MM.1S (cell line): ENCODE measurements around the gene SHISAL2A.

Experiments
- DNase-seq: peaks from one replicate; pipeline ENCODE4 v3.0.0-alpha.2; 2015
- H2AFZ ChIP-seq: fragments of 300-600 bp; sonication (generic); 2 replicates; pipeline ENCODE4 v1.6.0; 2016; ENCODE audit warnings: antibody characterized with exemption, low read length
- H3F3A ChIP-seq: fragments of 300-600 bp; sonication (generic); 2 replicates; pipeline ENCODE4 v1.6.1; 2016; ENCODE audit warnings: mild to moderate bottlenecking, antibody characterized with exemption, low read length, moderate library complexity, mixed read lengths; ENCODE audit not compliant: insufficient read depth
- H3K27ac ChIP-seq: fragments of 300-600 bp; sonication (generic); 2 replicates; pipeline ENCODE4 v1.5.1; 2016; ENCODE audit warnings: mild to moderate bottlenecking, low read length
- H3K27me3 ChIP-seq: fragments of 300-600 bp; sonication (generic); replicated peaks from 2 replicates; pipeline ENCODE4 v1.6.0; 2016; ENCODE audit warnings: low read length; ENCODE audit not compliant: insufficient read depth
- H3K36me3 ChIP-seq: fragments of 300-600 bp; sonication (generic); replicated peaks from 2 replicates; pipeline ENCODE4 v1.6.1; 2016; ENCODE audit warnings: mild to moderate bottlenecking, low read length, mixed read lengths; ENCODE audit not compliant: insufficient read depth
- H3K4me1 ChIP-seq: fragments of 300-600 bp; sonication (generic); 2 replicates; pipeline ENCODE4 v1.6.1; 2016; ENCODE audit warnings: low read length, mixed read lengths
- H3K4me2 ChIP-seq: fragments of 300-600 bp; sonication (generic); 2 replicates; pipeline ENCODE4 v1.6.0; 2016; ENCODE audit warnings: low read depth, low read length
- H3K4me3 ChIP-seq: fragments of 300-600 bp; sonication (generic); 2 replicates; pipeline ENCODE4 v1.5.1; 2016; ENCODE audit warnings: low read length, mixed read lengths
- H3K79me2 ChIP-seq: fragments of 300-600 bp; sonication (generic); 2 replicates; pipeline ENCODE4 v1.6.1; 2016; ENCODE audit warnings: mixed run types, low read length, mixed read lengths
- H3K9ac ChIP-seq: fragments of 300-600 bp; sonication (generic); 2 replicates; pipeline ENCODE4 v1.6.1; 2016; ENCODE audit warnings: low read length, mixed read lengths
- H3K9me2 ChIP-seq: fragments of 300-600 bp; sonication (generic); replicated peaks from 2 replicates; pipeline ENCODE4 v1.6.1; 2016; ENCODE audit warnings: mild to moderate bottlenecking, low read length, mixed read lengths; ENCODE audit not compliant: insufficient read depth
- H3K9me3 ChIP-seq: fragments of 300-600 bp; sonication (generic); replicated peaks from 2 replicates; pipeline ENCODE4 v1.6.1; 2016; ENCODE audit warnings: mild to moderate bottlenecking, low read length, mixed read lengths; ENCODE audit not compliant: insufficient read depth
- H4K20me1 ChIP-seq: fragments of 300-600 bp; sonication (generic); 2 replicates; pipeline ENCODE4 v1.6.1; 2016; ENCODE audit warnings: mild to moderate bottlenecking, low read length, moderate library complexity, mixed read lengths; ENCODE audit not compliant: insufficient read depth
- CTCF ChIP-seq: fragments of 300-600 bp; sonication (generic); IDR thresholded peaks from 2 replicates; pipeline ENCODE4 v1.5.1; 2016; ENCODE audit warnings: antibody characterized with exemption, low read length, mixed read lengths
- EZH2 ChIP-seq: fragments of 300-600 bp; sonication (generic); optimal IDR thresholded peaks from 2 replicates; pipeline ENCODE3; 2017; ENCODE audit warnings: low read depth, mild to moderate bottlenecking, antibody characterized with exemption, low read length, mixed read lengths
- EZH2phosphoT487 ChIP-seq: fragments of 300-600 bp; sonication (generic); IDR thresholded peaks from 2 replicates; pipeline ENCODE4 v1.6.1; 2018; ENCODE audit warnings: antibody characterized with exemption, low read length

Gene SHISAL2A

DNA sequence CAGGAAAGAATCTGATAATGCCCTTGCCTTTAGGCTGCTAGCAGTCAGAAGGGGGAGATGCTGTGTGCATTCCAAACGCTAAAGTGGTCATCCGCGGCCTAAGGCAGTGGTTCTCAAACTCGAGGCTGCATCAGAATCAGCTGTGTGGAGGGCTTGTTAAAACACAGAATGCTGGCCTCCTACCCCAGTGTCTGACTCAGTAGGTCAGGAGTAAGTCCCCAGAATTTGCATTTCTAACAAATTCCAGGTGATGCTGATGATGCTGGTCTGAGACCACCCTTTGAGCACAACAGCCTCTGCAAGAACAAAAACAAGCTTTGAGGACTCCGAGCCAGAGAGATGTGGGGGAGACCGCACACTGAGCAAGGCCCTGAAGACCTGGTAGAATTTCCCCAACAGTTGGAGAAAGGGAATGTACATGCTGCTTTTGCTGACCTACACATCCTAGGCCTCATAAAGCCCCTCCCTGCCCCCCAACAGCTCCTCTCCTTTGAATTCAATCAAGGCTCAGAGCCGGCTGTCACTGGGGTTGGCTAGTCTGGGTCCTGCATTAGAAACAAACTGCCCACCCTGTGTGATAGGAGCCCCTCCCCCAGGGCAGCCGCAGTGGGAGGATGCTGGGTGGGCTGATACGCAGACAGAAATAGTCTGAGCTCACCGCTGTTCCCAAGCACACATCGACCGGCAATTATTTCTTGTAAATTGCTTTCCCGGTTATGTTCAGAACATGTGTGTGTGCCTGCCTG lies 27.1 kb downstream of the SHISAL2A start:
- H3K4me1 ChIP-seq, result no peaks in the 10 kb centered on the region

DNA sequence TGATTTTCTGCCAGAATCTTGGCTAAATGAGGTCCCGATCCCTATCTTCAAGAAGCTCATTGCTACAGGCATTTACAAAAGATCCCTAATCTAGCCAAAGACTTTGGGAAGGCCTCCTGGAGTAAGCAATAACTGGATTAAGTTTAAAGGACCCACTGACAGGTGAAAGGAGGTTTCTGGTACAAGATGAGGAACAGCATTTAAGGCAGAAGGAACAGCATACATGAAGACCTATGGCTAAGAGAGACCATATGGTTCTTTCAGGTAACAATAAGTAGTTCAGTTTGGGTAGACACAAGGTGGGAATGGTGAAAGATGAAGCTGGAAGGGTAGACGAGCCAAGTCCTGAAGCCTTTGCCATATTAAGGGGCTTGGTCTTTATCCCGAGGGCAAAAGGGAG lies 27.8 kb downstream of the SHISAL2A start:
- no peak overlapping the region for H3K9ac ChIP-seq
- H3K27ac ChIP-seq, result no peak overlapping the region
- H2AFZ ChIP-seq, result no peak overlapping the region

More for the DNA sequence above, 27.1 kb downstream of the SHISAL2A start:
- Histone ChIP-seq H3K4me3 (no peak overlapping the region), H2AFZ (no peak overlapping the region), H3K36me3 (no peaks in the 10 kb centered on the region), H3F3A (no peaks in the 10 kb centered on the region), H3K9me3 (no peaks in the 10 kb centered on the region), H3K9ac (no peak overlapping the region), H3K79me2 (no peaks in the 10 kb centered on the region), H3K9me2 (no peaks in the 10 kb centered on the region), H3K4me2 (no peak overlapping the region), H4K20me1 (no peaks in the 10 kb centered on the region), H3K27ac (no peak overlapping the region), H3K27me3 (no peaks in the 10 kb centered on the region)
- TF ChIP-seq EZH2 (no peak), CTCF (no peak), EZH2phosphoT487 (no peak)
- no peak for DNase-seq

GRCh38 chr1:52662645-52663313 lies 29.8 kb downstream of the SHISAL2A start:
- no peaks in the 10 kb centered on the region for H3K9me3 ChIP-seq
- H3F3A ChIP-seq, result no peaks in the 10 kb centered on the region
- H3K9me2 ChIP-seq, result no peaks in the 10 kb centered on the region
- H2AFZ ChIP-seq, result no peak overlapping the region
- no peaks in the 10 kb centered on the region for H3K36me3 ChIP-seq
- no peaks in the 10 kb centered on the region for H3K27me3 ChIP-seq
- H4K20me1 ChIP-seq, result no peaks in the 10 kb centered on the region
- H3K4me2 ChIP-seq, result no peak overlapping the region
- no peaks in the 10 kb centered on the region for H3K4me1 ChIP-seq
- H3K27ac ChIP-seq, result no peak overlapping the region
- TF ChIP-seq EZH2, result no peak
- no peak for TF ChIP-seq CTCF
- TF ChIP-seq EZH2phosphoT487, result no peak
- no peak overlapping the region for H3K9ac ChIP-seq
- H3K79me2 ChIP-seq, result no peaks in the 10 kb centered on the region
- no peak for DNase-seq
- H3K4me3 ChIP-seq, result no peak overlapping the region

More for the DNA sequence above, 27.8 kb downstream of the SHISAL2A start:
- H3K4me2 ChIP-seq, result no peak overlapping the region
- H4K20me1 ChIP-seq, result no peaks in the 10 kb centered on the region
- H3K79me2 ChIP-seq, result no peaks in the 10 kb centered on the region
- H3K9me2 ChIP-seq, result no peaks in the 10 kb centered on the region
- no peaks in the 10 kb centered on the region for H3K27me3 ChIP-seq
- no peaks in the 10 kb centered on the region for H3K9me3 ChIP-seq
- H3K4me3 ChIP-seq, result no peak overlapping the region
- H3F3A ChIP-seq, result no peaks in the 10 kb centered on the region
- no peaks in the 10 kb centered on the region for H3K4me1 ChIP-seq
- DNase-seq, result no peak
- TF ChIP-seq CTCF (no peak), EZH2phosphoT487 (no peak), EZH2 (no peak)
- H3K36me3 ChIP-seq, result no peaks in the 10 kb centered on the region
